Neural cell (in vitro differentiated cells): ENCODE data around the gene SLC25A47. TPM values are rescaled to one million over a fixed set of nuclear protein-coding genes. Genes with fewer than 3 reads are reported as not detected.

Source experiments
- H2AFZ ChIP-seq: fragments of 200-600, 300-800 bp; sonication (generic), shearing (Covaris generic); 2 replicates; pipeline ENCODE4 v1.6.0; 2014; ENCODE audit warnings: low read depth, mild to moderate bottlenecking, antibody characterized with exemption, low read length, moderate library complexity
- H3F3A ChIP-seq: fragments of 200-600 bp; shearing (Covaris generic); 2 replicates; pipeline ENCODE4 v1.6.1; 2016; ENCODE audit warnings: mild to moderate bottlenecking, moderate library complexity, mixed read lengths, antibody characterized with exemption, low read length; ENCODE audit not compliant: insufficient read depth, poor library complexity, severe bottlenecking
- H3K27ac ChIP-seq: fragments of 200-600, 300-800 bp; sonication (generic), shearing (Covaris generic); 2 replicates; pipeline ENCODE4 v1.5.1; 2014; ENCODE audit warnings: mild to moderate bottlenecking, low read length, moderate library complexity
- H3K27me3 ChIP-seq: fragments of 300-800, 200-600 bp; sonication (generic), shearing (Covaris generic); 2 replicates; pipeline ENCODE4 v1.6.0; 2014; ENCODE audit warnings: mild to moderate bottlenecking, low read depth, low read length, moderate library complexity; ENCODE audit not compliant: insufficient read depth
- H3K36me3 ChIP-seq: fragments of 300-800, 200-600 bp; sonication (generic), shearing (Covaris generic); 2 replicates; pipeline ENCODE4 v1.5.1; 2014; ENCODE audit warnings: mild to moderate bottlenecking, antibody characterized with exemption, low read length, moderate library complexity; ENCODE audit not compliant: insufficient read depth
- H3K4me2 ChIP-seq: fragments of 300-800, 200-600 bp; sonication (generic), shearing (Covaris generic); 2 replicates; pipeline ENCODE4 v1.6.0; 2014; ENCODE audit warnings: mild to moderate bottlenecking, low read length
- H3K4me3 ChIP-seq: fragments of 300-800, 200-600 bp; sonication (generic), shearing (Covaris generic); 2 replicates; pipeline ENCODE4 v1.5.1; 2014; ENCODE audit warnings: mild to moderate bottlenecking, low read length, moderate library complexity
- H3K79me2 ChIP-seq: fragments of 200-600 bp; shearing (Covaris generic); replicated peaks from 2 replicates; pipeline ENCODE4 v1.6.0; 2014; ENCODE audit warnings: mild to moderate bottlenecking, low read length, moderate library complexity; ENCODE audit not compliant: insufficient read depth
- H3K9ac ChIP-seq: fragments of 300-800, 200-600 bp; sonication (generic), shearing (Covaris generic); 2 replicates; pipeline ENCODE4 v1.6.1; 2016; ENCODE audit warnings: mild to moderate bottlenecking, low read length, mixed read lengths
- H3K9me2 ChIP-seq: fragments of 200-600 bp; shearing (Covaris generic); 2 replicates; pipeline ENCODE4 v1.6.1; 2016; ENCODE audit warnings: mild to moderate bottlenecking, low read length, mixed read lengths; ENCODE audit not compliant: insufficient read depth
- H3K9me3 ChIP-seq: fragments of 200-600, 300-800 bp; sonication (generic), shearing (Covaris generic); 2 replicates; pipeline ENCODE4 v1.6.1; 2016; ENCODE audit warnings: mild to moderate bottlenecking, mixed run types, low read length, moderate library complexity, mixed read lengths
- H4K20me1 ChIP-seq: fragments of 200-600 bp; shearing (Covaris generic); 2 replicates; pipeline ENCODE4 v1.6.1; 2016; ENCODE audit warnings: mild to moderate bottlenecking, mixed run types; ENCODE audit not compliant: insufficient read depth
- CTCF ChIP-seq: fragments of 450-650 bp; IDR thresholded peaks from 2 replicates; pipeline ENCODE4 v1.5.1; 2014; ENCODE audit warnings: antibody characterized with exemption, mild to moderate bottlenecking, moderate library complexity; ENCODE audit not compliant: poor library complexity, severe bottlenecking
- EP300 ChIP-seq: fragments of 450-650 bp; conservative IDR thresholded peaks from 2 replicates; pipeline ENCODE4 v1.6.1; 2014; ENCODE audit warnings: antibody characterized with exemption, mild to moderate bottlenecking, moderate library complexity; ENCODE audit not compliant: poor library complexity, severe bottlenecking
- EZH2 ChIP-seq: fragments of 200-600, 300-800 bp; shearing (Covaris generic), sonication (generic); IDR thresholded peaks from 2 replicates; pipeline ENCODE4 v1.6.1; 2014; ENCODE audit warnings: antibody characterized with exemption, low read length, borderline replicate concordance, mild to moderate bottlenecking; ENCODE audit not compliant: insufficient read depth, poor library complexity, severe bottlenecking
- MXI1 ChIP-seq: fragments of 450-650 bp; conservative IDR thresholded peaks from 2 replicates; pipeline ENCODE4 v1.6.1; 2014; ENCODE audit warnings: antibody characterized with exemption, mild to moderate bottlenecking; ENCODE audit not compliant: poor library complexity, severe bottlenecking
- POLR2AphosphoS5 ChIP-seq: IDR thresholded peaks from 2 replicates; pipeline ENCODE4 v1.6.1; 2012
- RAD21 ChIP-seq: fragments of 450-650 bp; conservative IDR thresholded peaks from 2 replicates; pipeline ENCODE4 v1.6.1; 2014; ENCODE audit warnings: antibody characterized with exemption, mild to moderate bottlenecking, moderate library complexity
- REST ChIP-seq: IDR thresholded peaks from 2 replicates; pipeline ENCODE4 v1.6.1; 2012; ENCODE audit warnings: borderline replicate concordance
- SMC3 ChIP-seq: fragments of 450-650 bp; conservative IDR thresholded peaks from 2 replicates; pipeline ENCODE4 v1.6.1; 2014; ENCODE audit warnings: antibody characterized with exemption, mild to moderate bottlenecking, moderate library complexity; ENCODE audit not compliant: poor library complexity
- TAF1 ChIP-seq: IDR thresholded peaks from 2 replicates; pipeline ENCODE4 v1.6.1; 2012; ENCODE audit warnings: low read depth
- polyA plus RNA-seq: library from polyadenylated mRNA; depleted of rRNA; stranded (reverse); fragments of >200 nt; gene quantifications from 2 replicates; pipeline ENCODE4 v1.2.3, GENCODE V29; 2014

The SLC25A47 gene
- polyA plus RNA-seq, 1 donor from 2014 or later = not detected

DNA sequence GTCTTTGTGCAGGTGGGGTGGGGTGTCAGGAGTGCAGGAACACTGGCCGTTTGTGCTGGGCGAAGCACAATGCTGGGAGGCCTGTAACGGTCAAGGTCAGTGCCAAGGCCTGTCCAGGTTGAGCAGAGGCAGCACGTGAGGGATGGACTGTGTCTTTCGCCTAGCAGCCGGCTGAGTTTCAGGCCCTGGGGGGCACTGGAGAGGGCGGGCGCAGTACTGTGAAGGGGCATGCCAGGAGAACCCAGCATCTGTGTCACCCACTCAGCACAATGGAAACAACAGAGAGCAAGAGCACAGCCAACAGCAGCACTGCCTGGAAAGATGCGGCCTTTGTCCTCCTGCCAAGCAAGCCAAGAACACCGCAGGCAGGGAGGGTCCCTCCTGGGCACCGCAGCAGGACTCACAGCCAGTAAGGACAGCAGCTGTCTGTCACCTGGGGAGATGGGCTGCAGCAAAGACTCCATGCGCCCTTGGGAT lies 25.2 kb downstream of the SLC25A47 start:
- Histone ChIP-seq H3K9ac (no peak overlapping the region), H3K4me2 (no peak overlapping the region), H3K27ac (no peak overlapping the region), H4K20me1 (no peaks in the 10 kb centered on the region), H3K4me3 (no peak overlapping the region), H3K27me3 (no peaks in the 10 kb centered on the region), H3K9me2 (no peaks in the 10 kb centered on the region), H3F3A (no peaks in the 10 kb centered on the region), H3K36me3 (no peaks in the 10 kb centered on the region), H3K9me3 (no peaks in the 10 kb centered on the region), H3K79me2 (no peaks in the 10 kb centered on the region), H2AFZ (no peak overlapping the region)
- TF ChIP-seq CTCF = no peak
- TF ChIP-seq TAF1 = no peak
- no peak for TF ChIP-seq REST
- no peak for TF ChIP-seq RAD21
- no peak for TF ChIP-seq POLR2AphosphoS5
- TF ChIP-seq EZH2 = no peak

DNA sequence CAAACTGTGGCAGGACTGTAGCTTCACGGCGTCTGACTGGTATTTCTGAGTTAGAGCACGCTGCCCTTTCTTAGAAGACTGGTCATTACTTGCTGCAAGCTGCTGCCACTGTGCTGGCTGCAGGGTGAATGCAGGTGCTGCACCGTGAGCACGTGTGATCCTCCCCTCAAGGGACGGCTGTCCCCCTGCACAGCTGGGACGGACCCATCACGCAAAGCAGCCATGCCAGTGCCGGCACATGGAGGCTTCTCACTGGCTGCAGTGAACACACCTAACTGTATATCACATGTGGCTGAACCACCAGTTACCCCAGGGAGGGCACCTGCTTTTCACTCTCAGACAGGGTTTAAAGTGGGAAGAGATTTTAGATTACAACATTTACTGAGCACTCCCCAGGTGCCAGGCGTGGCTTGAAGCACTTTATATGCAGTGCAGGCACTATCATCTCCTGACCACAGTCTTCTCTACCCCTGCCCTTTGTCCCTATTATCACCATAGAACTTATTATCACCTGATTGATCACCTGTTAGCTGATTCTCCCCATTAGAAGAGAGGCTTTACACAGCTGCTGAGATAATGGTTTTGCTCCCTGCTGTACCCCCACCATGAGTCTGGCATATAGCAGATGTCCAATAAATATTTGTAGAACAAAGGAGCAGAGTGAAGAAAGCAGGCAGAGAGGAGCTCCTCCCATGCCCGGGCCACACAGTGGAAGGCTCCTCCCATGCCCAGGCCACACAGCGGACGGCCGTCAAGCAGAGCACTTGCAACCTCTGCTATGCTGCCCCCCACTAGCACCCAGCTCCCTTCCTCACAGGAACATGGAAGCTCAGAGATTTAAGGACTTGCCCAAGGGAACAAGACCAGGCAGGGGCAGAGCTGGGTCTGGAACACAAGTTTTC lies 25.9 kb downstream of the SLC25A47 start:
- Histone ChIP-seq H3F3A (no peaks in the 10 kb centered on the region), H2AFZ (no peak overlapping the region), H3K9me2 (no peaks in the 10 kb centered on the region), H4K20me1 (no peaks in the 10 kb centered on the region), H3K9ac (no peak overlapping the region), H3K36me3 (no peaks in the 10 kb centered on the region), H3K4me2 (no peak overlapping the region), H3K4me3 (no peak overlapping the region), H3K9me3 (no peaks in the 10 kb centered on the region), H3K79me2 (no peaks in the 10 kb centered on the region), H3K27ac (no peak overlapping the region), H3K27me3 (no peaks in the 10 kb centered on the region)
- TF ChIP-seq CTCF = no peak
- TF ChIP-seq TAF1 = no peak
- no peak for TF ChIP-seq MXI1
- TF ChIP-seq RAD21 = no peak
- no peak for TF ChIP-seq REST
- no peak for TF ChIP-seq EZH2
- no peak for TF ChIP-seq EP300
- no peak for TF ChIP-seq SMC3
- no peak for TF ChIP-seq POLR2AphosphoS5
